Ramos (cell line): ENCODE data around the gene OR10R2.
"Not testable (repeated sequence)": the region's sequence is repeated elsewhere in the genome, so short reads cannot be mapped to it uniquely, and the experiment has no call there.

ENCODE experiments used
- in situ Hi-C: fragments of 300-500 bp; cut with MboI; formaldehyde crosslinking; loops from one replicate; pipeline ENCODE4 v1.14.3; 2022; ENCODE audit warnings: low sequenced_read_pairs; ENCODE audit not compliant: unreplicated experiment

OR10R2 gene, protein sequence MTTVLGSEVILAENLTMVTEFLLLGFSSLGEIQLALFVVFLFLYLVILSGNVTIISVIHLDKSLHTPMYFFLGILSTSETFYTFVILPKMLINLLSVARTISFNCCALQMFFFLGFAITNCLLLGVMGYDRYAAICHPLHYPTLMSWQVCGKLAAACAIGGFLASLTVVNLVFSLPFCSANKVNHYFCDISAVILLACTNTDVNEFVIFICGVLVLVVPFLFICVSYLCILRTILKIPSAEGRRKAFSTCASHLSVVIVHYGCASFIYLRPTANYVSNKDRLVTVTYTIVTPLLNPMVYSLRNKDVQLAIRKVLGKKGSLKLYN

DNA sequence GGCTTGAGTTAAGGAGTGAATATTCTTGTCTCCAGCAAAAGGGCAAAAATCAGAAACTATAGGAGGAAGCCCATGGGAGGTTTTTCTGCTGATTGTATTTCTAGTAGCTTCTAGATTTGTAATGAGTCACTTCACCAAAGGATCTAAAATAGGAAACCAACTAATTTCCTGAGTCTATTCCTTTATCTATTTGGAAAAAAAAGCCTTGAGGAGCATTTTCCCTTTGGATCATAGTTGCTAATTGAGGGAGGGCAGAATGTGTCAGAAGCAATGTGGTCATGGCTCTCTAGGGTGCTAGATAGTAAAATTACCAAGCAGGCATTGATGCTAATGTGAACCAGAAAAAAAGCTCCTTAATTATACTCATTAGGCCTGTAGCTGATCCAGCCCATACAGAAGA is at the start of gene OR10R2:
Gene OR10R2 (plus strand): TSS at position 301 of the 400 bp plus-strand sequence. CDS start 106 bp downstream, outside the sequence.
- in situ Hi-C loops: no loop called here

DNA sequence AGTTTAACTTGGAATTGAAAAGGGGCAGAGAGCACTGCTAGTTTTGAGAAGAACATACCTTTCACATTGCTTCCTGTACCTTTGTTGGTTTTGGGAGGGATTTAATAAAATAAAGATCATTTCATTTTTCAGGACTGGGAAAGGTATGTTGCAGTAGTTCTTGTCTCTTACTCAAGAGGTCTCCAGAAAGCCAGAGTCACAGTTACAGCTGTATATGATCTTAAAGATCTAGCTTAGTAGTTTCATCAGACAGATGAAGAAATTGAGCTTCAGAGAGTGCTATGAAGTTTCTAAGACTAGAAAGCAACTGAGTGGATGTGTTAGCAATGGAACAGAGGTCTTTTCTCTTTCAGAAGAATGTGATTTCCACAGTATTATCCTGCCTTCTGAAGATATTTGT is 47.0 kb upstream of the OR10R2 start:
- in situ Hi-C loops: no loop called here

DNA sequence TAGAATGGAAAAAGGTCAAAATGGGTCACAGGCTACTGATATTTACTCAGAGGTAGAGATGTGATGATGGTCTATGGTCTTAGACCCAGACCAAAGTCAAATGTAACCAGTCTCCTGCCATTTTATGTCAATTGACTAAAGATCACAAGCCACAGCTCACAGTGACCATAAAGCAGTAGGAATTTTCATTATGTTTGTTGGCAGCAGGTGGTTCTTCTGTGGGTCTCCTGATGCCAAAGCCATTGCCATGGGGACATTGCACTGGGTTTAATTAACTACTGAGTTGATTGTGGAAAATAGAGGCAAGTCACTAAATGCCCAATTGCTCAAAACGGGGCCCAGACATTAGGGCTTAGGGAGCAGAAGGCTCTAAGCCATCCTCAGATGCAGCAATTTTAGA is 45.9 kb upstream of the OR10R2 start, which contains the start of gene OR10K2:
Gene OR10K2 (minus strand): TSS at position 101 of the 400 bp plus-strand sequence. CDS start 5,371 bp downstream, outside the sequence.
- in situ Hi-C loops: no loop called here

DNA sequence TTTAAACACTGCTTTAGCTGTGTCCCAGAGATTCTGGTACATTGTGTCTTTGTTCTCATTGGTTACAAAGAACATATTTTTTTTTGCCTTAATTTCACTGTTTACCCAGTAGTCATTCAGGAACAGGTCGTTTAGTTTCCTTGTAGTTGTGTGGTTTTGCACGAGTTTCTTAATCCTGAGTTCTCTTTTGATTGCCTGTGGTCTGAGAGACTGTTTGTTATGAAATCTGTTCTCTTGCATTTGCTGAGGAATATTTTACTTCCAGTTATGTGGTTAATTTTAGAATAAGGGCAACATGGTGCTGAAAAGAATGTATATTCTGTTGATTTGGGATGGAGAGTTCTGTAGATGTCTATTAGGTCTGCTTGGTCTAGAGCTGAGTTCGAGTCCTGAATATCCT is 41.9 kb upstream of the OR10R2 start:
- in situ Hi-C loops: not testable (repeated sequence)

DNA sequence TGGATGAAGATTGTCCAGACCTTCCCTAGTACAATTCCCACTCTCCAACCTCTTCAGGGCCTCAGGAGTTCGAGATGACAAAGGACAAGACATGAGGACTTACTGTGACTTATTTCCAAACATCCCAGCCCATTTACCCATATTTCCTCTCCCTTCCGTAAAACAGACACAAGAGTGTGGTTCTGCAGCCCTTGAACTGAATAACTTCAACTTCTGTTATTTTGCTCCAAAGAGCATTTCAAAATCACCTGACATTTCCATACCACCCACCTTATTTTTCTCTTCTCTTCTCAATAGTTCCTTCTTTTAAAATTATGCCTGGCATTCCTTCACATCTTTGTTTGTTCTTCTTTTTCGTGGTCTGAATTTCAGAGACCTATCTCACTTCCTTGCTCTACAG is 37.3 kb upstream of the OR10R2 start:
- in situ Hi-C loops: no loop called here

DNA sequence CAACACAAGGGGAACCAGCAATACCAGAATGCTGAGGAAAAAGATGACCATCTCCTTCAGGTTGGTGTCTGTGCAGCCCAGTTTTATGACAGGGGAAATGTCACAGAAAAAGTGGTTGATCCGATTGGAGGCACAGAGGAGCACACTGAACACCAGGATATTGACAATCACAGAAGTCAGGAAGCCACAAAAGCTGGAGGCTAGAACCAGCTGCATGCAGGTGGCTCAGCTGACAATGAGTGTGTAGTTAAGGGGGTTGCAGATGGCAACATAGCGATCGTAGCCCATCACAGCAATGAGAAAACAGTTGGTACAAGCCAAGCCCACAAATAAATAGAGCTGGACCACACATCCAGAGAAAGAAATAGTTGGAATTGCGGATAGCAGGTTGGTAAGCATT is 26.6 kb upstream of the OR10R2 start:
- in situ Hi-C loops: no loop called here

DNA sequence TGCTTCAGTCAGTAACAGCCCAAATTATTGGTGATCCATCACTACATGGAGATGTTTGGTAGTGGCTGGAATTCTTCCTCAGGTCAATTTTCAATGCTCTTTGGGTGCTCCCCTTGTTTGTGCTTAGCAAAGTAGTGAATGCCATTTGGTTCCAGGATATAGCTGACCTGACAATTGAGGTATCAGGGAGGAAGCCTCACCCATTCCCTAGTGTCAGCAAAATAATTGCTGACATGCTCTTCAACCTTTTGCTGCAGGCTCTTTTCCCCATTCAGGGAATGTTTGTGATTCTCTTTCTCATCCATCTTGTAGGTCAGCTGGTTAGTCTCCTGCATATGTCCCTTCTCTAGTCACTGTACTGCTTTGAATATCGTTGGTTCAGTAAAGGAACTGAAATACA is 17.5 kb upstream of the OR10R2 start:
- in situ Hi-C loops: no loop called here

DNA sequence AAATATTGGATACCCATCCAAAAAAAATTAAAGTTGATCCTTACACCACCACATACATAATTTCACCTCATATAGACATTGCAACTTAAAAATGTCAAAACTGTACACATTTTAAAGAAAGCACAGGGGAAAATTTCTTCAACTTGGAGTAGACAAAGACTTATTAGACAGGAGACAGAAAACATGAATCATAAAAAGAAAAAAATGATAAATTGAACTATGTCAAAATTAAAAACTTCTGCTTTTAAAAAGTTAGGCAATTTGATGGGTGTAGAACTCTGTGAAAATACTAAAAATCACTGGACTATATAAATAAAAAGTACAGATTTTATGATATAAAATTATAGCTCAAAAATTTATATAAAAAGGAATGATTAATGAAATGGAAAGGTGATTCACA is 14.8 kb upstream of the OR10R2 start:
- in situ Hi-C loops: no loop called here

DNA sequence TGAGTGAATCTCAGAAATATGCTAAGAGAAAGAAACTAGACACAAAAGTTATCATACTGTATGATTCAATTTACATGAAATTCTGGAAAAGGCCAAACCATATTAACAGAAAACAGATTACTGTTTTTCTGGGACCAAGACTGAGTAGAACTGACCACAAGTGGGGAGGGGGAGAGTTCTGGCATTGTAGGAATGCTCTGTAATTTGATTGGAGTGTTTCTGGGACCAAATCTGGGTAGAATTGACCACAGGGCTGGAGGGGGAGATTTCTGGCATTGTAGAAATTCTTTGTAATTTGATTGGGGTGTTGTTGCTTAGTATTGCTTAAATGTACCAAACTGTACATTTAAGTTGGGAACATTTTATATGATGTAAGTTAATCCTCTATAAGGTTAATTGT is 13.8 kb upstream of the OR10R2 start:
- in situ Hi-C loops: no loop called here

DNA sequence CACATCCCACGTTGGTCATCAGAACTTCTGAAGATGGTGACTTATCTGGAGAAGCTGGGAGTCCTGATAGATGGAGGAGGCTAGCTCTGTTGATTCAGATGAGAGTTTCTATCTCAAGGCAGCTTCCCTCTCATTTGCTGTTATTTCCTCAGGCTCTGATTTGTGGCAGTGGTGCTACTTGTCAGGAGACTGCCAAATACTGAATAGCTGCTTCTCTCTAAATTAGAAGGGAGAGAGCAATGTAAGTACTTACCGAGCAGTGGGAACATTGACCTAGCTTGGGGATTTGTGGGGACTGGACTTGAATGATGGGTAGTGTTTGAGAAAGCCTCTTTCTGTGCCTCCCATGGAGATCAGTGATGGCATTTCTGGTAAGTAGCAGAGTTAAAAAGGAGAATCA is 10.5 kb upstream of the OR10R2 start, which contains the start of gene OR10K1:
Gene OR10K1 (plus strand): TSS at position 301 of the 400 bp plus-strand sequence. CDS start 3,728 bp downstream, outside the sequence.
- in situ Hi-C loops: no loop called here

DNA sequence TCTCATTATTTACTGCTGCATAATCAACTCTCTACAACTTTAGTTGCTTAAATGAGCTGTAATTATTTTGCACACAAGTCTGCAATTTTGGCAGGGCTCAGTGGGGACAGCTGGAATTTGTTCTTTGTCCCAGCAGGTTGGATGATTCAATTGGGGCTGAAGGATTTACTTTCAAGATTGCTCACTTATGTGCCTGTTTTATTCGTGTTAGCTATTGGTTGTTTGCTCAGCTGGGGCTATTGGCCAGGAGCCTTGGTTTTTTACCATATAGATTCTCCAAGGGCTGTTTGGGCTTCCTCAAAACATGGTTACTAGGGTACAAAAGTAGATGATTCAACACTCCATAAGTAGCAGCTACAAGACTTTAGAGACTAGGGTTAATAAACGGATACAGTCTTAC is 13.4 kb downstream of the OR10R2 start:
- in situ Hi-C loops: no loop called here

DNA sequence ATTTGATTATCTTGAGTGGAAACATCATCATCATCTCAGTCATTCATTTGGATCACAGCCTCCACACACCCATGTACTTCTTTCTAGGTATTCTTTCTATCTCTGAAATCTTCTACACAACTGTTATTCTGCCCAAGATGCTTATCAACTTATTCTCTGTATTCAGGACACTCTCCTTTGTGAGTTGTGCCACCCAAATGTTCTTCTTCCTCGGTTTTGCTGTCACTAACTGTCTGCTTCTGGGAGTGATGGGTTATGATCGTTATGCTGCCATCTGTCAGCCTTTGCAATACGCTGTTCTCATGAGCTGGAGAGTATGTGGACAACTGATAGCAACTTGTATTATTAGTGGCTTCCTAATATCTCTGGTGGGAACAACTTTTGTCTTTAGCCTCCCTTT is 19.3 kb downstream of the OR10R2 start:
- in situ Hi-C loops: no loop called here

DNA sequence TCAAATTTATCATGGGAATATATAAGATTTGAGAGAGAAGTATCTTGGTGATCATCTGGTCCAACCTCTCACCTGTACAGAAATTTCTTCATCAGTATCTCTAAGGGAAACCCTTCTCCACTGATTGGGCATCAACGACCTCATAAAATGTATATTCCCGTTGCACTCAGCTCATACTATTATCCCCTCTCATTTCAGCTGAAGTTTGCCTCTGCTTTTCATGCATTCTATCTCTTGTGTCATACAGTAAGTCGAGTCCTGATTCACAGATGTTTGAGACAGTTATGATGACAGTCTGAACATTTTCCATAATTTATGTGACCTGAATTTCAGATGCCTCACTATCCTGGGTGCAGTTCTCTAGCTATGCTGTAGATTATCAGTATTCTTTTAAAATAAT is 21.0 kb downstream of the OR10R2 start:
- in situ Hi-C loops: no loop called here

DNA sequence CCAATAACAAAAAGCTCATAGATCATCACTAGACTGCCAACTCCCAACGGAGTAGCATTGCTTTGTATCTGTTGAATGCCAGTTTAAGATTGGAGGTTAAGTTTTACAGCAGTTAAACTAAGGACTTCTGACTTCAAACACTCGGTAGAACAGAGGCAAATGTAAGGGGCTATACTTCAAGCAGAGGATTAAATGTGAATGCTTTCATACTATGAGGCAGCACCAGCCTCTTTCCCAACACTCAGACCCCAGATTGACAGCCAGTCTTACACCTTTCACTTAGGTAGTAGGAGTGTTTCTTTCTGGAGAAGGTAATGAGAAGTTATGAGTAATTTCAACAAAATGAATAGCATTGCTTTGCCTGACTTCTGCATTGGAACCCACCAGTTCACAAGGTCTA is 22.8 kb downstream of the OR10R2 start:
- in situ Hi-C loops: no loop called here

DNA sequence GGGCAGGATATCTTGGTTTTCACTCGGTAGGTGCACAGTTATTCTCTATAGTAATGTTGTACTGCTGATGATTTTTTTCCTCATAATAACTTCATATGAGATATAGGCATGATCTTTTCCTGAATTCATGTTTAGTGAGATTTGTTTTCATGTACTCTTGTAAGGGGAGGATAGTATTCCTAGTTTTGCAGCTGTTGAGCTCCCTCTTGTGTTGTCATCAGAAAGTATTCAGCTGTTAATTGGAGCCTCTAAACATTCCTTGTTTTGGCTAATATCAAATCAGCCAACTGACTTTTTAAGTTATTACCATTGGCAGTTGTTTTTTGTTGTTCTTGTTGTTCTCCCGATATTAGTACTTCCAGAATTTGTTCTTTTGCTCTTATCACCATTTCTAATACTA is 24.4 kb downstream of the OR10R2 start:
- in situ Hi-C loops: no loop called here

DNA sequence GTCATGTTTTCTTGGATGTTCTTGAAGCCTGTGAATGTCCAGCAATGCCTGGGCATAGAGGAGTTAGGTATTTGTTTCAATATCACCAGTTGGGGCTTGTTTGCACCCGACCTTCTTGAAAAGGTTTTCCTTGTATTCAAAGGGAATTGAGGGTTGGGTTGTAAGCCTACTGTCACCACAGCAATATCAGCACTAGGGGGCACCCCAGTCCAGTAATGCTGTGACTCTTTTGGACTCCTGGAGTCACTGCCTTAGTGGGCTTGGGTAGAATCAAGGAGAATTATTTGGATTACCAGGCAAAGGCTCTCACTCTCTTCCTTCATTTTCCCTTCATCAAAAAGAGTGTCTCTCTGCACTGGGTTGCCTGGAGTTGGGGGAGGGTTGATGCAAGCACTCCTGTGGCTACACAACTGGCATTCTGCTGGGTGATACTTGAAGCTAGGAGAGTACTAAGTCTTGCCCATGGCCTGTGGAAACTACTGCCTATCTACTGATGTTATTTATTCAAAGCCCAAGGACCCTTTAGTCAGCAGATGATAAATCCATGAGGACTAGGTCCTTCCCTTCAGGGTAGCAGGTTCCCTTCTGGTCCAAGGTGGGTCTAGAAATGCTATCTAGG is 34.5 kb downstream of the OR10R2 start:
- in situ Hi-C loops: loop anchor here (10.0 kb wide), 1 partner anchor 568 kb away; the partner anchor contains the start of gene AIM2

DNA sequence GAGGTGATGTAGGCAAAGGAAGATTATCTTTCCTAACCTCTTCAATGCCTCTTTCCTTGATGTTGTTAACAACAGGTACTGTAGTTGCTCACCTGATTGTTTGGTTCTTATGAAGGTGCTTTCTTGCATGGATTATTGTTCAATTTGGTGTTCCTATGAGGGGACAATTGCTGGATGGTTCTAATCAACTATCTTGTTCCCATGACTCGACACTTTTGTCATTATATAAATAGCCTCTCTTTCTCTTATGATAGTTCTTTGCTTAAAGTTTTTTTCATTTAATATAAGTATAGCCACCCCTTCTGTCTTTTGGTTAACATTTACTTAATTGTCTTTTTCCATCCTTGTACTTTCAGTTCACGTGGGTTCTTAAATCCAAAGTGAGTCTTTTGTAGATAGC is 35.5 kb downstream of the OR10R2 start:
- in situ Hi-C loops: loop anchor here (10.0 kb wide), 1 partner anchor 567 kb away; the partner anchor contains the start of gene AIM2

DNA sequence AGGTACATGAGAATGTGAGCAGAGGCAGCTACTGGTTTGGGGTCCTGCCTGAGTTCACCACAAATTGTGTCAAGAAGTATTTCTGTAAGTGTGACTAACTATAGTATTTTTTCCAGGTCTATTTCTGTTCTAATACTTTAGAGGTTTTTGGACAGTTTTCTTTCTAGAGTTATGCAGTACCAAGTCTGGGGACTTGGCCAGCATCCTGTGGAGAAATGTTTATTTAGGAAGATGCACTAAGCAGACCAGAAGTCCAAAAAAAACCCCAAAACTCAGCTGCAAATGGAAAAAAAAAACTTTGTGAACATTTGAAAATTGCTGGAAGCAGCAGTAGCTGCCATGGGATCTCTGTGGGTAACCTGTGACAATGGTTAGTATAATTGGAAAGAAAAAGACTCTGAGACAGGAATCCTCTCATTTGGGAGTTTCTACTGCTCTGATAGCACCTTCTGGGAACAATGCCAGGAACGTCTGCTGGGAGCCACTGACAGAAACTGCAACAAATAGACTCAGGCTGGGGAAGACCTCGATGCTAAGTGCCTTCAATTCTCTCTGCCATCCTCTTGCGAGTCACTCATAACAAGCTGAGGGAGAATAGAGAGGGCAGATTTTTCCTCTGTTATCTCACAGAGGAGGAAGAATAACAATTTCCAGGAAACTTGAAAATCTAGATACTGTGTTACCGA is 37.6 kb downstream of the OR10R2 start:
- in situ Hi-C loops: loop anchor here (10.0 kb wide), 1 partner anchor 565 kb away; the partner anchor contains the start of gene AIM2

DNA sequence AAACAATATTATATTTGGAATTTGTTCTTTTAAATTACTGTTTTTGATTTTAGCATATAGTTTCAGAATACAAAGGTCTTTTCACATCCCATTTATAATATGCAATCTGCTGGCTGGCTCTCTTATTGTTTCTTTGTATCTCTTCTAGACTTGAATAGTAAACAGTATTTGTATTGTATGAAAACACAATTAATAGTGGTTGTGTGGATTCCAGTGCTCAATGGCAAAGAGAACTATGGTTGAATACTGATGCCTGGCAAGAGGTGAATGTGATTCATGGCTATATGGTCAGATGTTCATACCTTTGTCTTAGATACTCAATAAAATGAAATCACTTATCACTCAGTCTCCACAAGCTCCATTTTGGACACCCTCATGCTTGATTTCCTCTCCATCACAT is 44.9 kb downstream of the OR10R2 start:
- in situ Hi-C loops: no loop called here

DNA sequence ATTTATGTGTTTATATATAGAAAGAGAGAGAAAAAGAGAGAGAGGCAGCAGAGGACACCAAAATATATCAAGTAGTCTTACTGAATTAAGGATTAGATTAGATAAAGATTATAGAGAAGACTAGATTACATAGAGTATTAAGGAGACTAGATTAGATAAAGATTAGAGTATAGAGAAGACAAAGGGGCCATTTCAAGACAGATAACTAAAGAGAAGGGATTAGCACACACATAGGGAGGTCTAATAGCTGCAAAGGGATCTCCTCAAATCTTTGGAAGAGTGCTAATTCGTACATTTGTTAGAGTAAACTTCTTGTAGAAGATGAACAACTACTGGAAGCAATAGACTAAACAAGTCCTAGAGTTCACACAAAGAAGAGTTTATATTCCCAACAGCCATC is 48.0 kb downstream of the OR10R2 start:
- in situ Hi-C loops: no loop called here
